Thymus (tissue), 11 donors: Measurements from ENCODE around the gene NACAD. TPM values are rescaled to one million over a fixed set of nuclear protein-coding genes. Genes with fewer than 3 reads are reported as not detected.

ENCODE experiments used
- DNase-seq, 9 donors: peaks; one replicate each; pipeline ENCODE4 v3.0.0-alpha.2; 2013; ENCODE audit warnings: low spot score in 9 of 9, low read depth in 6 of 9, missing footprints in 1 of 9
- H3K27ac ChIP-seq, 2 donors: one replicate each; pipeline ENCODE4 v1.5.1; 2013; ENCODE audit warnings: control low read depth in 1 of 2, low read depth in 1 of 2, low read length in 1 of 2, mild to moderate bottlenecking in 1 of 2, moderate library complexity in 1 of 2
- H3K27me3 ChIP-seq, 2 donors: one replicate each; pipeline ENCODE4 v1.5.1; 2013; ENCODE audit warnings: low read length in 1 of 2; ENCODE audit not compliant: control insufficient read depth in 2 of 2, insufficient read depth in 1 of 2
- H3K36me3 ChIP-seq, 2 donors: one replicate each; pipeline ENCODE4 v1.5.1; 2013; ENCODE audit warnings: low read length in 1 of 2, mild to moderate bottlenecking in 1 of 2, moderate library complexity in 1 of 2; ENCODE audit not compliant: control insufficient read depth in 2 of 2, insufficient read depth in 2 of 2
- H3K4me1 ChIP-seq, 2 donors: one replicate each; pipeline ENCODE4 v1.5.1; 2013; ENCODE audit warnings: low read length in 2 of 2; ENCODE audit not compliant: control insufficient read depth in 2 of 2, insufficient read depth in 2 of 2
- H3K4me3 ChIP-seq, 2 donors: one replicate each; pipeline ENCODE4 v1.5.1; 2013; ENCODE audit warnings: low read length in 2 of 2, control low read depth in 1 of 2, mild to moderate bottlenecking in 1 of 2
- H3K9me3 ChIP-seq, 2 donors: one replicate each; pipeline ENCODE4 v1.5.1; 2013; ENCODE audit warnings: low read length in 1 of 2, mild to moderate bottlenecking in 1 of 2; ENCODE audit not compliant: control insufficient read depth in 2 of 2, insufficient read depth in 1 of 2
- WGBS: extraction: QIAGEN DNeasy Blood & Tissue Kit; methylation state at CpG from one replicate; pipeline ENCODE4 v1.1.7; 2013; 5-methylcytosine and 5-hydroxymethylcytosine counted together
- polyA plus RNA-seq: library from polyadenylated mRNA; stranded (reverse); fragments of 200-250 nt; gene quantifications from one replicate; pipeline ENCODE4 v1.2.3, GENCODE V29; 2013
- total RNA-seq: library from RNA; stranded (reverse); fragments of 120-200 nt; gene quantifications from one replicate; pipeline ENCODE4 v1.2.4, GENCODE V29; 2013
- donor health status: healthy.

The NACAD gene
- total and polyA plus RNA-seq, 2 donors: 0.14 to 0.94 TPM

DNA sequence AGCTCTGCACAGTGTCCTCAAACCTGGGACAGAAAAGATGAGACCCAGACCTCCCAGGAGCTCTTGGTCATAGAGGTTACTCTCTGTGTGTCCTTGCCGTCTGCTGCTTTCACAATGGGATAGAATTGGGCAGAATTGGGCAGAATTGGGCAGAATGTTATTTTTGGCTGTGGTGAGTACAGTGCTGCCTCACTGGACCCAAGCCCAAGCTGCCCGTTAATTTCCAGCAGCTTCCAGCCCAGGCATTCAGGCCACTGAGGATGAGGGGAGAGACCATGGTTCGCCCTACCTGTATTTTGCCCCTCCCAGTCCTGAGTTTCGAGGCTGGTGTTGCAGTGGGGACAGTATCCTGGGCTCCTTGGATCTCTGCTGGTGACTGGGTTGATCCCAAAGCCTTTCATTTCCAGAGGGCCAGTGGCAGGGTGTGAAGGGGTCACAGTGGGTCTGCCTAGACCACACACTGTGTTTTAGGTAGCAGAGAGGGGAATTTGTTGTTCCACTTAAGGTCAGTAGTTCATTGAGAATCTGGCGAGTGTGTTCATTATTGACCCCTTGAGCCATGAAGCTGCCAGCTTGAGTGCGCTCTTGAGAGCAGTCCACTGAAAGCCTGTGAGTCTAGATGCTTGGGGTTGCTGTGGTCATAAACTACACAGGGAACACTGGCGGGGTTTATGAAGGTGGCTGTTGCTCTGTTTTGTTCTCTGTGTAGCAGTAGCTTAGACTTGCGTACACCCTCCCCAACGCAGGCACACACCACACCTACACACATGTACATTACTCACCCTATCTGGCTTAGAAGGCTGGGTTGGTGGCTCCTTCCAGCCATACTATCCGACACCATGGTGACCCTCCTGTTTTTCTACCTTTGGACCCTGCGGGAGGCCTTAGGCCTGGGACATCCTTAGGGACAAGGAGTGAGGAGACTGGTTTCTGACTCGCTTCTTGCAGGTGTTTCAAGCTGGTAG, 23.5 kb downstream of the NACAD start:
- Histone ChIP-seq H3K27me3 (no peaks in the 10 kb centered on the region), H3K36me3 (peaks cover 87 to 88% of the 10 kb centered on the region in 2 donors), H3K9me3 (peaks cover 0 to 3% of the 10 kb centered on the region in 2 donors), H3K4me3 (no peak overlapping the region), H3K4me1 (peaks cover 0 to 5% of the 10 kb centered on the region in 2 donors), H3K27ac (no peak overlapping the region)
- no peak for DNase-seq
- WGBS: 96% methylated on average over 12 of the region's 12 CpGs

DNA sequence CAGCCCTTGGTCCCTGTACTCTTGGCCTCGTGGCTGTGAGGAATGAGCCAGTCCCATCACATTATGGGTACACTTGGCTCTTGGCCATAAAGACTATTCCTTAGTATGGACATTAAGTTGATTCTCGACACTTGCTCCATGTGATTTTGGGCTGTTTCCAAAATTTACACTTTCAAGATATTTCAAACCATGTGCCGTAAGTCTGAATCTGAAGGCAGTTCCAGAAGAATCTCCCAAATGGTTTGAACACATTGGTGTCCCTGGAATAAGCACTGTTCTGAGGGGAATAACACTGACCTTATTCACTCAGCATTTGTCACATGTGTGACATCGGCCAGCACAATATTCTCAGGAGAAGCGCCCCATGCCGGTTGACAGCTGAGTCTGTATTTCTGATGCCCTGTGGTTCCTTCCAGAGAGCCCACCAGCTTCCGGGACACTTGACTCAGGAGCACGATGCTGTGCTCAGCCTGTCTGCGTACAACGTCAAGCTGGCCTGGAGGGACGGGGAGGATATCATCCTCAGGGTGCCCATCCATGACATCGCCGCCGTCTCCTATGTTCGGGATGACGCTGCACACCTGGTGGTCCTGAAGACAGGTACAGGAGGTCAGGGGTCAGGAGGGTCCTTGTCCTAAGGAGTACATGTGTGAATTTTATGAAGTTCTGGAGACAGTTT, 24.6 kb downstream of the NACAD start:
- peaks cover 76 to 79% of the 10 kb centered on the region in 2 donors for H3K36me3 ChIP-seq
- 92% methylated on average over 16 of the region's 16 CpGs for WGBS
- H3K27ac ChIP-seq: no peak overlapping the region
- DNase-seq: no peak
- no peaks in the 10 kb centered on the region for H3K27me3 ChIP-seq
- H3K9me3 ChIP-seq: peaks cover 0 to 3% of the 10 kb centered on the region in 2 donors
- no peak overlapping the region for H3K4me3 ChIP-seq
- H3K4me1 ChIP-seq: peaks cover 0 to 5% of the 10 kb centered on the region in 2 donors

GRCh38 chr7:45061806-45062425, 26.9 kb downstream of the NACAD start:
- Histone ChIP-seq H3K9me3 (no peaks in the 10 kb centered on the region), H3K4me1 (peaks cover 0 to 5% of the 10 kb centered on the region in 2 donors), H3K27me3 (no peaks in the 10 kb centered on the region), H3K36me3 (peaks cover 65 to 69% of the 10 kb centered on the region in 2 donors), H3K4me3 (no peak overlapping the region), H3K27ac (no peak overlapping the region)
- 96% methylated on average over 1 of the region's 1 CpG for WGBS
- no peak for DNase-seq

DNA sequence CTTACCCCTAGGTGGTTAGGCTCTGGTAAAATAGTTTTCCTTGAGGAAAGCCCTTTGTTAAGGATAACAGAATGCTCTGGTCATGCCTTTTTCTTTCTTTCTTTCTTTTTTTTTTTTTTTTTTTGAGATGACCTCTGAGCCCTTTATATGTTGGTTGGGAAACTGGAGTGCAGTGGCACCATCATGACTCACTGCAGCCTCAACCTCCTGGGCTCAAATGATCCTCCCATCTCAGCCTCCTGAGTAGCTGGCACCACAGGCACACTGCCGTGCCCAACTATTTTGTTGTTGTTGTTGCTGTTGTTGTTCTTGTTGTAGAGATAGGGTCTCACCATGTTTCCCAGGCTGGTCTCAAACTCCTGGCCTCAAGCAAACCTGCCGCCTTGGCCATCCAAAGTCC, 27.4 kb downstream of the NACAD start:
- over 99% methylated on average over 2 of the region's 2 CpGs for WGBS
- peaks cover 0 to 5% of the 10 kb centered on the region in 2 donors for H3K4me1 ChIP-seq

DNA sequence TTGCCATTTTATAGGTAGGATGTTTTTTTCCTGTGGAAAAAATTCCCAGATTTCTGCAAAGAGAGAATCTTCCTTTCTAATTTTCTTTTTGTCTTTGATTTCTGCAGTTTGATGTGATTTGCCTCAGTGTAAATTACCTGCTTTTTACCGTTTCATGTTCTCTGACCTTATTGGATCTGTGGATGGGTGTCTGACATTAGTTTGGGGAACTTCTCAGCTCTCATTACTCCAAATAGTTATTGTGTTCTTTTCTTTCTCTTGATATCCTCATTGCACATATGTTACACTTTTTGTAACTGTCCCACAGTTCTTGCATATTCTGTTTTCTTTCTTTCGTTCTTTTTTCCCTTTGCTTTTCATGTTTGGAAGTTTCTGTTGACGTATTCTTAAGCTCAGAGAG, 28.5 kb downstream of the NACAD start:
- no peak overlapping the region for H3K27ac ChIP-seq
- H3K36me3 ChIP-seq: peaks cover 55 to 56% of the 10 kb centered on the region in 2 donors
- no peaks in the 10 kb centered on the region for H3K9me3 ChIP-seq
- no peak for DNase-seq
- H3K4me1 ChIP-seq: peaks cover 0 to 5% of the 10 kb centered on the region in 2 donors
- no peaks in the 10 kb centered on the region for H3K27me3 ChIP-seq
- 98% methylated on average over 3 of the region's 3 CpGs for WGBS
- H3K4me3 ChIP-seq: no peak overlapping the region

More for the DNA sequence above, 27.4 kb downstream of the NACAD start:
- peaks cover 62 to 65% of the 10 kb centered on the region in 2 donors for H3K36me3 ChIP-seq
- no peak for DNase-seq
- H3K4me3 ChIP-seq: no peak overlapping the region
- H3K27me3 ChIP-seq: no peaks in the 10 kb centered on the region
- H3K27ac ChIP-seq: no peak overlapping the region
- no peaks in the 10 kb centered on the region for H3K9me3 ChIP-seq

DNA sequence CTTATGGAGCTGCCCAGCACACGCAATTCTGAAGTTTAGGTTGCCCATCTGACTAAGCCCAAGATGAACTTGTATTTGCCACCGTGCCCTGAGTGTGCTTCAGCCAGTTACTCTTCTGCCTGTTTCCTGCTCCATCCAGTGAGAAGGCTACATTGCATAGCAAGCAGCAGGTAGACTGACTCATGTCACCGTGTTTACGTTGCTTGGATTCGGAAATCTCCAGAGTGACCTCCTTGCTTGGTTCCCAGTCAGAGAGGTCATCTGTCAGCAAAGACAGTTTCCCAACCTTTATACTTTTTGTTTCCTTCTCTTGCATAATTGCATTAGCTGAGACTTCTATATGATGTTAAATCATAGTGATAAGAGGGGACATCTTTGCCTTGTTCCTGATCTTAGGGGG, 30.9 kb downstream of the NACAD start:
- Histone ChIP-seq H3K36me3 (peaks cover 48 to 49% of the 10 kb centered on the region in 2 donors), H3K4me1 (peaks cover 0 to 5% of the 10 kb centered on the region in 2 donors), H3K27ac (no peak overlapping the region), H3K9me3 (no peaks in the 10 kb centered on the region), H3K4me3 (no peak overlapping the region), H3K27me3 (no peaks in the 10 kb centered on the region)
- WGBS: 98% methylated on average over 5 of the region's 5 CpGs
- no peak for DNase-seq

DNA sequence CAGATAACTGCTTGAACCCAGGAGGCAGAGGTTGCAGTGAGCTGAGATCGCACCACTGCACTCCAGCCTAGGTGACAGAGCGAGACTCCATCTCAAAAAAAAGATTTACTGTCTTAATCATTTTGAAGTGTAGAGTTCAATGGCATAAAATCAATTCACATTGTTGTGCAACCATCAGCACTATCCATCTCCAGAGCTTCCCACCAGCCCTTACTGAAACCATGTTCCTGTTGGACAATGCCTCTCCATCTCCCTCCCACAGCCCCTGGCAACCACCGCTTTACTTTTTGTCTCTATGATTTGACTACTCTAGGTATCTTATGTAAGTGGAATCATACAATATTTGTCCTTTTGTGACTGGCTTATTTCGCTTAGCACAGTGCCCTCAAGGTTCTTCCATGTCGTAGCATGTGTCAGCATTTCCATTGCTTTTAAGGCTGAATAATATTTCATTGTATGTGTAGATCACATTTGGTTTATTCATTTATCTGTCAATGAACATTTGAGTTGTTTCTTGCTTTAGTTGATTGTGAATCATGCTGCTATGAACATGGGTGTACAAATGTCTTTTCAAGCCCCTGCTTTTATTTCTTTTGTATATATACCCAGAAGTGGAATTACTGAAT, 33.1 kb downstream of the NACAD start:
- H3K36me3 ChIP-seq: peaks cover 48 to 49% of the 10 kb centered on the region in 2 donors
- H3K9me3 ChIP-seq: no peaks in the 10 kb centered on the region
- H3K4me3 ChIP-seq: no peak overlapping the region
- H3K4me1 ChIP-seq: no peaks in the 10 kb centered on the region
- no peak for DNase-seq
- H3K27ac ChIP-seq: no peak overlapping the region
- 98% methylated on average over 5 of the region's 5 CpGs for WGBS
- H3K27me3 ChIP-seq: no peaks in the 10 kb centered on the region

GRCh38 chr7:45055016-45055415, 33.8 kb downstream of the NACAD start:
- no peaks in the 10 kb centered on the region for H3K4me1 ChIP-seq
- no peak overlapping the region for H3K27ac ChIP-seq
- WGBS: over 99% methylated on average over 5 of the region's 5 CpGs
- H3K9me3 ChIP-seq: no peaks in the 10 kb centered on the region
- DNase-seq: no peak
- peaks cover 49 to 53% of the 10 kb centered on the region in 2 donors for H3K36me3 ChIP-seq
- no peaks in the 10 kb centered on the region for H3K27me3 ChIP-seq
- H3K4me3 ChIP-seq: no peak overlapping the region
